HG03460 (cell line): Measurements from ENCODE around the gene RARG.
"Not testable (repeated sequence)": the region's sequence is repeated elsewhere in the genome, so short reads cannot be mapped to it uniquely, and the experiment has no call there.

ENCODE experiments used
- ATAC-seq: cut with Tn5 transposase; IDR thresholded peaks from one replicate; pipeline ENCODE4 v1.9.1; 2021; ENCODE audit not compliant: unreplicated experiment

The RARG gene

GRCh38 chr12:53173085-53173715 is 58.8 kb downstream of the RARG start:
- no peak for ATAC-seq

GRCh38 chr12:53172352-53172751 is 59.7 kb downstream of the RARG start:
- no peak for ATAC-seq

GRCh38 chr12:53171725-53172329 is 60.2 kb downstream of the RARG start:
- no peak for ATAC-seq

GRCh38 chr12:53170876-53171724 is 60.9 kb downstream of the RARG start:
- no peak for ATAC-seq

GRCh38 chr12:53170215-53170614 is 61.8 kb downstream of the RARG start:
- no peak for ATAC-seq

GRCh38 chr12:53169644-53170043 is 62.4 kb downstream of the RARG start:
- ATAC-seq: no peak

GRCh38 chr12:53166837-53167236 is 65.2 kb downstream of the RARG start:
- no peak for ATAC-seq

GRCh38 chr12:53163008-53163407 is 69.0 kb downstream of the RARG start:
- not testable (repeated sequence) for ATAC-seq

GRCh38 chr12:53161119-53161911 is 70.7 kb downstream of the RARG start:
- ATAC-seq: no peak

GRCh38 chr12:53160673-53161072 is 71.3 kb downstream of the RARG start:
- ATAC-seq: no peak
